ENCODE results near the gene YPEL5.
"Not testable (repeated sequence)": the region's sequence is repeated elsewhere in the genome, so short reads cannot be mapped to it uniquely, and the experiment has no call there.

Gene YPEL5

GRCh38 chr2:30139131-30139870 lies 7.5 kb upstream of the YPEL5 start:
- H3K9ac ChIP-seq (ENCODE audit: low read depth, low read length): no peak overlapping the region
- no peaks in the 10 kb centered on the region for H3K4me1 ChIP-seq (ENCODE audit: control insufficient read depth, insufficient read depth, low read length)
- H3K9me3 ChIP-seq (replicated peaks; ENCODE audit: low read length): no peaks in the 10 kb centered on the region
- H3K27me3 ChIP-seq (ENCODE audit: control insufficient read depth, insufficient read depth, low read length): peaks cover 45% of the 10 kb centered on the region
- no peak overlapping the region for H3K4me2 ChIP-seq (ENCODE audit: low read length)
- H3K36me3 ChIP-seq (ENCODE audit: insufficient read depth, low read length): no peaks in the 10 kb centered on the region
- no peak overlapping the region for H3K4me3 ChIP-seq (ENCODE audit: low read length)

GRCh38 chr2:30141136-30141535 lies 5.7 kb upstream of the YPEL5 start:
- no peaks in the 10 kb centered on the region for H3K36me3 ChIP-seq (ENCODE audit: insufficient read depth, low read length)
- H3K9ac ChIP-seq (ENCODE audit: low read depth, low read length): no peak overlapping the region

GRCh38 chr2:30144260-30144659 lies 2.5 kb upstream of the YPEL5 start:
- Histone ChIP-seq H3K4me1 (ENCODE audit: control insufficient read depth, insufficient read depth, low read length) (peaks cover 15% of the 10 kb centered on the region), H3K4me3 (ENCODE audit: low read length) (no peak overlapping the region), H3K36me3 (ENCODE audit: insufficient read depth, low read length) (peaks cover 7% of the 10 kb centered on the region), H3K27me3 (ENCODE audit: control insufficient read depth, insufficient read depth, low read length) (peaks cover 20% of the 10 kb centered on the region), H3K9me3 (replicated peaks; ENCODE audit: low read length) (no peaks in the 10 kb centered on the region), H3K9ac (ENCODE audit: low read depth, low read length) (no peak overlapping the region), H3K4me2 (ENCODE audit: low read length) (no peak overlapping the region)

More at GRCh38 chr2:30141136-30141535, 5.7 kb upstream of the YPEL5 start:
- H3K4me3 ChIP-seq (ENCODE audit: low read length): no peak overlapping the region
- H3K4me1 ChIP-seq (ENCODE audit: control insufficient read depth, insufficient read depth, low read length): peaks cover 5% of the 10 kb centered on the region
- H3K9me3 ChIP-seq (replicated peaks; ENCODE audit: low read length): no peaks in the 10 kb centered on the region
- H3K4me2 ChIP-seq (ENCODE audit: low read length): no peak overlapping the region
- H3K27me3 ChIP-seq (ENCODE audit: control insufficient read depth, insufficient read depth, low read length): peaks cover 27% of the 10 kb centered on the region

GRCh38 chr2:30144951-30145350 lies 1.9 kb upstream of the YPEL5 start:
- H3K9me3 ChIP-seq (replicated peaks; ENCODE audit: low read length); H3K36me3 ChIP-seq (ENCODE audit: insufficient read depth, low read length); H3K4me2 ChIP-seq (ENCODE audit: low read length); H3K4me3 ChIP-seq (ENCODE audit: low read length); H3K9ac ChIP-seq (ENCODE audit: low read depth, low read length): not testable (repeated sequence)
- Histone ChIP-seq H3K4me1 (ENCODE audit: control insufficient read depth, insufficient read depth, low read length) (peaks cover 20% of the 10 kb centered on the region), H3K27me3 (ENCODE audit: control insufficient read depth, insufficient read depth, low read length) (peaks cover 13% of the 10 kb centered on the region)

GRCh38 chr2:30145826-30146336 lies 926 bp upstream of the YPEL5 start:
- Histone ChIP-seq H3K9me3 (replicated peaks; ENCODE audit: low read length) (no peaks in the 10 kb centered on the region), H3K27me3 (ENCODE audit: control insufficient read depth, insufficient read depth, low read length) (peaks cover 11% of the 10 kb centered on the region), H3K4me3 (ENCODE audit: low read length) (peak overlapping the region; percentile 73), H3K9ac (ENCODE audit: low read depth, low read length) (peak overlapping the region; percentile 70), H3K4me1 (ENCODE audit: control insufficient read depth, insufficient read depth, low read length) (peaks cover 20% of the 10 kb centered on the region), H3K36me3 (ENCODE audit: insufficient read depth, low read length) (peaks cover 7% of the 10 kb centered on the region), H3K4me2 (ENCODE audit: low read length) (peak overlapping the region; percentile 96)

GRCh38 chr2:30147196-30147714 lies 448 bp downstream of the YPEL5 start:
- Histone ChIP-seq H3K4me3 (ENCODE audit: low read length) (peak overlapping the region; percentile 94), H3K9me3 (replicated peaks; ENCODE audit: low read length) (no peaks in the 10 kb centered on the region), H3K27me3 (ENCODE audit: control insufficient read depth, insufficient read depth, low read length) (peaks cover 4% of the 10 kb centered on the region), H3K9ac (ENCODE audit: low read depth, low read length) (peak overlapping the region; percentile 99), H3K4me2 (ENCODE audit: low read length) (peak overlapping the region; percentile 96), H3K36me3 (ENCODE audit: insufficient read depth, low read length) (peaks cover 19% of the 10 kb centered on the region), H3K4me1 (ENCODE audit: control insufficient read depth, insufficient read depth, low read length) (peaks cover 20% of the 10 kb centered on the region)

GRCh38 chr2:30147715-30148610 lies 1.2 kb downstream of the YPEL5 start:
- Histone ChIP-seq H3K9me3 (replicated peaks; ENCODE audit: low read length) (no peaks in the 10 kb centered on the region), H3K4me1 (ENCODE audit: control insufficient read depth, insufficient read depth, low read length) (peaks cover 20% of the 10 kb centered on the region), H3K4me2 (ENCODE audit: low read length) (peak overlapping the region; percentile 96), H3K36me3 (ENCODE audit: insufficient read depth, low read length) (peaks cover 21% of the 10 kb centered on the region), H3K27me3 (ENCODE audit: control insufficient read depth, insufficient read depth, low read length) (peaks cover 4% of the 10 kb centered on the region), H3K9ac (ENCODE audit: low read depth, low read length) (peak overlapping the region; percentile 99), H3K4me3 (ENCODE audit: low read length) (peak overlapping the region; percentile 94)

- Histone ChIP-seq H3K4me1 (ENCODE audit: control insufficient read depth, insufficient read depth, low read length) (peaks cover 20% of the 10 kb centered on the region), H3K36me3 (ENCODE audit: insufficient read depth, low read length) (peaks cover 21% of the 10 kb centered on the region), H3K9ac (ENCODE audit: low read depth, low read length) (no peak overlapping the region), H3K4me3 (ENCODE audit: low read length) (no peak overlapping the region), H3K9me3 (replicated peaks; ENCODE audit: low read length) (no peaks in the 10 kb centered on the region), H3K4me2 (ENCODE audit: low read length) (peak overlapping the region; percentile 96), H3K27me3 (ENCODE audit: control insufficient read depth, insufficient read depth, low read length) (no peaks in the 10 kb centered on the region)
These were observed 2.0 kb downstream of the YPEL5 start for GRCh38 chr2:30148850-30149249.

GRCh38 chr2:30149513-30149912 lies 2.7 kb downstream of the YPEL5 start:
- peaks cover 20% of the 10 kb centered on the region for H3K4me1 ChIP-seq (ENCODE audit: control insufficient read depth, insufficient read depth, low read length)
- no peaks in the 10 kb centered on the region for H3K27me3 ChIP-seq (ENCODE audit: control insufficient read depth, insufficient read depth, low read length)
- H3K9ac ChIP-seq (ENCODE audit: low read depth, low read length): no peak overlapping the region
- no peak overlapping the region for H3K4me2 ChIP-seq (ENCODE audit: low read length)
- peaks cover 21% of the 10 kb centered on the region for H3K36me3 ChIP-seq (ENCODE audit: insufficient read depth, low read length)
- H3K9me3 ChIP-seq (replicated peaks; ENCODE audit: low read length): no peaks in the 10 kb centered on the region
- H3K4me3 ChIP-seq (ENCODE audit: low read length): no peak overlapping the region

GRCh38 chr2:30149976-30150375 lies 3.2 kb downstream of the YPEL5 start:
- Histone ChIP-seq H3K4me2 (ENCODE audit: low read length) (no peak overlapping the region), H3K9me3 (replicated peaks; ENCODE audit: low read length) (no peaks in the 10 kb centered on the region), H3K4me3 (ENCODE audit: low read length) (no peak overlapping the region), H3K4me1 (ENCODE audit: control insufficient read depth, insufficient read depth, low read length) (peaks cover 20% of the 10 kb centered on the region), H3K36me3 (ENCODE audit: insufficient read depth, low read length) (peaks cover 24% of the 10 kb centered on the region), H3K27me3 (ENCODE audit: control insufficient read depth, insufficient read depth, low read length) (no peaks in the 10 kb centered on the region), H3K9ac (ENCODE audit: low read depth, low read length) (no peak overlapping the region)

GRCh38 chr2:30150786-30151185 lies 4.0 kb downstream of the YPEL5 start:
- H3K36me3 ChIP-seq (ENCODE audit: insufficient read depth, low read length): peaks cover 25% of the 10 kb centered on the region
- H3K4me1 ChIP-seq (ENCODE audit: control insufficient read depth, insufficient read depth, low read length): peaks cover 19% of the 10 kb centered on the region
- no peak overlapping the region for H3K4me3 ChIP-seq (ENCODE audit: low read length)
- no peak overlapping the region for H3K4me2 ChIP-seq (ENCODE audit: low read length)
- H3K9me3 ChIP-seq (replicated peaks; ENCODE audit: low read length): no peaks in the 10 kb centered on the region
- no peaks in the 10 kb centered on the region for H3K27me3 ChIP-seq (ENCODE audit: control insufficient read depth, insufficient read depth, low read length)
- no peak overlapping the region for H3K9ac ChIP-seq (ENCODE audit: low read depth, low read length)
